ENCODE data around the gene PGLYRP1. TPM values are rescaled to one million over a fixed set of nuclear protein-coding genes. Genes with fewer than 3 reads are reported as not detected.

The PGLYRP1 gene
- total and polyA plus RNA-seq, 4 donors, result 0.25 to 13.9 (median 0.76) TPM

GRCh38 chr19:46002678-46003275 is 20.1 kb downstream of the PGLYRP1 start:
- Histone ChIP-seq H3K36me3 (ENCODE audit: control insufficient read depth in 4 of 4, insufficient read depth in 3 of 4, low read depth in 1 of 4, low read length in 3 of 4) (peaks cover 0 to 12% (median 4%) of the 10 kb centered on the region in 4 donors), H3K9ac (ENCODE audit: low read depth in 1 of 2, low read length in 2 of 2) (no peak overlapping the region), H3K27ac (ENCODE audit: low read depth in 1 of 2, low read length in 2 of 2) (no peak overlapping the region), H3K27me3 (ENCODE audit: control insufficient read depth in 4 of 4, insufficient read depth in 4 of 4, low read length in 3 of 4) (no peaks in the 10 kb centered on the region), H3K4me1 (ENCODE audit: control insufficient read depth in 4 of 4, insufficient read depth in 4 of 4, low read length in 3 of 4) (peaks cover 0 to 6% (median 0%) of the 10 kb centered on the region in 4 donors), H3K4me3 (ENCODE audit: low read depth in 1 of 3, low read length in 3 of 3) (no peak overlapping the region), H3K9me3 (ENCODE audit: control insufficient read depth in 4 of 4, low read length in 3 of 4) (no peaks in the 10 kb centered on the region)
- DNase-seq (ENCODE audit: low spot score), result no peak
- TF ChIP-seq YY1 (IDR thresholded peaks at IDR 0.05) (no peak), ZBTB33 (IDR thresholded peaks at IDR 0.05) (no peak), RAD21 (IDR thresholded peaks at IDR 0.05) (no peak), SP1 (IDR thresholded peaks at IDR 0.05) (no peak), ATF3 (IDR thresholded peaks at IDR 0.05) (no peak), FOXA1 (IDR thresholded peaks at IDR 0.05) (no peak), GABPA (IDR thresholded peaks at IDR 0.05 in 1 of 2, conservative IDR thresholded peaks at IDR 0.05 in 1 of 2) (no peak), HNF4A (conservative IDR thresholded peaks at IDR 0.05) (no peak), EGR1 (IDR thresholded peaks at IDR 0.05; ENCODE audit: low read depth in 2 of 2) (no peak), NR2F2 (IDR thresholded peaks at IDR 0.05) (no peak), HNF4G (IDR thresholded peaks at IDR 0.05) (no peak), RXRA (IDR thresholded peaks at IDR 0.05) (no peak)
- TF ChIP-seq, protein P1, sequence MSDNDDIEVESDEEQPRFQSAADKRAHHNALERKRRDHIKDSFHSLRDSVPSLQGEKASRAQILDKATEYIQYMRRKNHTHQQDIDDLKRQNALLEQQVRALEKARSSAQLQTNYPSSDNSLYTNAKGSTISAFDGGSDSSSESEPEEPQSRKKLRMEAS (IDR thresholded peaks at IDR 0.05), result no peak
- TF ChIP-seq, protein P2, sequence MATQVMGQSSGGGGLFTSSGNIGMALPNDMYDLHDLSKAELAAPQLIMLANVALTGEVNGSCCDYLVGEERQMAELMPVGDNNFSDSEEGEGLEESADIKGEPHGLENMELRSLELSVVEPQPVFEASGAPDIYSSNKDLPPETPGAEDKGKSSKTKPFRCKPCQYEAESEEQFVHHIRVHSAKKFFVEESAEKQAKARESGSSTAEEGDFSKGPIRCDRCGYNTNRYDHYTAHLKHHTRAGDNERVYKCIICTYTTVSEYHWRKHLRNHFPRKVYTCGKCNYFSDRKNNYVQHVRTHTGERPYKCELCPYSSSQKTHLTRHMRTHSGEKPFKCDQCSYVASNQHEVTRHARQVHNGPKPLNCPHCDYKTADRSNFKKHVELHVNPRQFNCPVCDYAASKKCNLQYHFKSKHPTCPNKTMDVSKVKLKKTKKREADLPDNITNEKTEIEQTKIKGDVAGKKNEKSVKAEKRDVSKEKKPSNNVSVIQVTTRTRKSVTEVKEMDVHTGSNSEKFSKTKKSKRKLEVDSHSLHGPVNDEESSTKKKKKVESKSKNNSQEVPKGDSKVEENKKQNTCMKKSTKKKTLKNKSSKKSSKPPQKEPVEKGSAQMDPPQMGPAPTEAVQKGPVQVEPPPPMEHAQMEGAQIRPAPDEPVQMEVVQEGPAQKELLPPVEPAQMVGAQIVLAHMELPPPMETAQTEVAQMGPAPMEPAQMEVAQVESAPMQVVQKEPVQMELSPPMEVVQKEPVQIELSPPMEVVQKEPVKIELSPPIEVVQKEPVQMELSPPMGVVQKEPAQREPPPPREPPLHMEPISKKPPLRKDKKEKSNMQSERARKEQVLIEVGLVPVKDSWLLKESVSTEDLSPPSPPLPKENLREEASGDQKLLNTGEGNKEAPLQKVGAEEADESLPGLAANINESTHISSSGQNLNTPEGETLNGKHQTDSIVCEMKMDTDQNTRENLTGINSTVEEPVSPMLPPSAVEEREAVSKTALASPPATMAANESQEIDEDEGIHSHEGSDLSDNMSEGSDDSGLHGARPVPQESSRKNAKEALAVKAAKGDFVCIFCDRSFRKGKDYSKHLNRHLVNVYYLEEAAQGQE (IDR thresholded peaks at IDR 0.05), result no peak
- WGBS, result 97% methylated on average over 15 of the region's 15 CpGs

DNA sequence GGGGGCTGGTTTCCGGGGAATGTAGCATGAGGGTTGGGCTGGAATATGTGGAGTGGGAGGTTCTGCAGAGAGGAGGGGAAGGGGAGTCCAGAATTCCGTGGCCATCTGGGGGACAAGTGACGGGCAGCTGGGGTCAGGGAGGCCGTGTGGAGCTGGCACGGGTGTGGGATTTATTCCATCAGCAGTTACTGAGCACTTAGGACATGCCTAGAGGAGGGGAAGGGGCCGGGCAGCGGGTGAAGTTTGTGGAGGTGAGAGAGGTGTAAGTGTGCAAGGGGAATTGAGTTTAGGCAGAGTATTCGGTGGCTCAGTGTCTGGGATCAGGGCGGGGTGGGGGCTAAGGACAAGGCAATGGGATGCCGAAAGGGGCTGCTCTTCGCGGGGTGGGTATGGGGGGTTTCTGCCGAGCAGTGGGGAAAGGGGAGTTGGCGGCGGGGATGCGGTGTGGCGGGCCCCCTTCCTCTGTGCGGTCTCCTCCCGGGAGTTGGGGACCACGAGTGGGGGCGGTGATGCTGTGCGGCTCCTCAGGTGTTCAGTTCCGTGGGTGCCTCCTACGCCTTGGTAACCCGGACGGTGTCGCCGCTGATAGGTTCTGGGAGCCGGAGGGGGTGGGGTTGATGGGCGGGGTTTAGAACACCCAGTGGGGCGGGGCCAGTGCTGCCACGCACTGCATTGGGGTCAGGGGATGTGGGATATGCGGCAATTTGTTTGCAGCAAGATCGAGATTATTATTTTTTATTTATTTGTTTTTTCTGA is 22.2 kb downstream of the PGLYRP1 start:
- H3K27ac ChIP-seq (ENCODE audit: low read depth in 1 of 2, low read length in 2 of 2), result no peak overlapping the region
- no peak overlapping the region for H3K9ac ChIP-seq (ENCODE audit: low read depth in 1 of 2, low read length in 2 of 2)
- peaks cover 0 to 6% (median 1%) of the 10 kb centered on the region in 4 donors for H3K36me3 ChIP-seq (ENCODE audit: control insufficient read depth in 4 of 4, insufficient read depth in 3 of 4, low read depth in 1 of 4, low read length in 3 of 4)
- H3K4me1 ChIP-seq (ENCODE audit: control insufficient read depth in 4 of 4, insufficient read depth in 4 of 4, low read length in 3 of 4), result peaks cover 0 to 12% (median 5%) of the 10 kb centered on the region in 4 donors
- peak; percentile 66 for DNase-seq (ENCODE audit: low spot score)
- TF ChIP-seq, protein P2 (IDR thresholded peaks at IDR 0.05), result no peak
- TF ChIP-seq EGR1 (IDR thresholded peaks at IDR 0.05; ENCODE audit: low read depth in 2 of 2) (no peak), GABPA (IDR thresholded peaks at IDR 0.05 in 1 of 2, conservative IDR thresholded peaks at IDR 0.05 in 1 of 2) (no peak), JUND (IDR thresholded peaks at IDR 0.05) (no peak), TAF1 (conservative IDR thresholded peaks at IDR 0.05) (no peak), SP1 (IDR thresholded peaks at IDR 0.05) (no peak), FOXA1 (IDR thresholded peaks at IDR 0.05) (no peak)
- TF ChIP-seq, protein P3, sequence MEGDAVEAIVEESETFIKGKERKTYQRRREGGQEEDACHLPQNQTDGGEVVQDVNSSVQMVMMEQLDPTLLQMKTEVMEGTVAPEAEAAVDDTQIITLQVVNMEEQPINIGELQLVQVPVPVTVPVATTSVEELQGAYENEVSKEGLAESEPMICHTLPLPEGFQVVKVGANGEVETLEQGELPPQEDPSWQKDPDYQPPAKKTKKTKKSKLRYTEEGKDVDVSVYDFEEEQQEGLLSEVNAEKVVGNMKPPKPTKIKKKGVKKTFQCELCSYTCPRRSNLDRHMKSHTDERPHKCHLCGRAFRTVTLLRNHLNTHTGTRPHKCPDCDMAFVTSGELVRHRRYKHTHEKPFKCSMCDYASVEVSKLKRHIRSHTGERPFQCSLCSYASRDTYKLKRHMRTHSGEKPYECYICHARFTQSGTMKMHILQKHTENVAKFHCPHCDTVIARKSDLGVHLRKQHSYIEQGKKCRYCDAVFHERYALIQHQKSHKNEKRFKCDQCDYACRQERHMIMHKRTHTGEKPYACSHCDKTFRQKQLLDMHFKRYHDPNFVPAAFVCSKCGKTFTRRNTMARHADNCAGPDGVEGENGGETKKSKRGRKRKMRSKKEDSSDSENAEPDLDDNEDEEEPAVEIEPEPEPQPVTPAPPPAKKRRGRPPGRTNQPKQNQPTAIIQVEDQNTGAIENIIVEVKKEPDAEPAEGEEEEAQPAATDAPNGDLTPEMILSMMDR (IDR thresholded peaks at IDR 0.05; ENCODE audit: low read depth, low read length, missing input control), result no peak
- TF ChIP-seq, protein P1 (IDR thresholded peaks at IDR 0.05), result no peak
- no peak overlapping the region for H3K4me3 ChIP-seq (ENCODE audit: low read depth in 1 of 3, low read length in 3 of 3)
- 24% methylated on average over 34 of the region's 34 CpGs for WGBS
- no peaks in the 10 kb centered on the region for H3K27me3 ChIP-seq (ENCODE audit: control insufficient read depth in 4 of 4, insufficient read depth in 4 of 4, low read length in 3 of 4)
- H3K9me3 ChIP-seq (ENCODE audit: control insufficient read depth in 4 of 4, low read length in 3 of 4), result no peaks in the 10 kb centered on the region

Data from liver (tissue), 9 donors.